Measurements from ENCODE around the gene ZNF354B.

GRCh38 chr5:178817506-178817905 lies 42.2 kb upstream of the ZNF354B start:
- TF ChIP-seq, protein P1, sequence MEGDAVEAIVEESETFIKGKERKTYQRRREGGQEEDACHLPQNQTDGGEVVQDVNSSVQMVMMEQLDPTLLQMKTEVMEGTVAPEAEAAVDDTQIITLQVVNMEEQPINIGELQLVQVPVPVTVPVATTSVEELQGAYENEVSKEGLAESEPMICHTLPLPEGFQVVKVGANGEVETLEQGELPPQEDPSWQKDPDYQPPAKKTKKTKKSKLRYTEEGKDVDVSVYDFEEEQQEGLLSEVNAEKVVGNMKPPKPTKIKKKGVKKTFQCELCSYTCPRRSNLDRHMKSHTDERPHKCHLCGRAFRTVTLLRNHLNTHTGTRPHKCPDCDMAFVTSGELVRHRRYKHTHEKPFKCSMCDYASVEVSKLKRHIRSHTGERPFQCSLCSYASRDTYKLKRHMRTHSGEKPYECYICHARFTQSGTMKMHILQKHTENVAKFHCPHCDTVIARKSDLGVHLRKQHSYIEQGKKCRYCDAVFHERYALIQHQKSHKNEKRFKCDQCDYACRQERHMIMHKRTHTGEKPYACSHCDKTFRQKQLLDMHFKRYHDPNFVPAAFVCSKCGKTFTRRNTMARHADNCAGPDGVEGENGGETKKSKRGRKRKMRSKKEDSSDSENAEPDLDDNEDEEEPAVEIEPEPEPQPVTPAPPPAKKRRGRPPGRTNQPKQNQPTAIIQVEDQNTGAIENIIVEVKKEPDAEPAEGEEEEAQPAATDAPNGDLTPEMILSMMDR (IDR thresholded peaks at IDR 0.05; ENCODE audit: low read depth, low read length, missing input control) = no peak
- no peak for TF ChIP-seq REST (IDR thresholded peaks at IDR 0.05)
- TF ChIP-seq RAD21 (IDR thresholded peaks at IDR 0.05) = no peak
- no peak for TF ChIP-seq HNF4A (conservative IDR thresholded peaks at IDR 0.05)
- TF ChIP-seq, protein P2, sequence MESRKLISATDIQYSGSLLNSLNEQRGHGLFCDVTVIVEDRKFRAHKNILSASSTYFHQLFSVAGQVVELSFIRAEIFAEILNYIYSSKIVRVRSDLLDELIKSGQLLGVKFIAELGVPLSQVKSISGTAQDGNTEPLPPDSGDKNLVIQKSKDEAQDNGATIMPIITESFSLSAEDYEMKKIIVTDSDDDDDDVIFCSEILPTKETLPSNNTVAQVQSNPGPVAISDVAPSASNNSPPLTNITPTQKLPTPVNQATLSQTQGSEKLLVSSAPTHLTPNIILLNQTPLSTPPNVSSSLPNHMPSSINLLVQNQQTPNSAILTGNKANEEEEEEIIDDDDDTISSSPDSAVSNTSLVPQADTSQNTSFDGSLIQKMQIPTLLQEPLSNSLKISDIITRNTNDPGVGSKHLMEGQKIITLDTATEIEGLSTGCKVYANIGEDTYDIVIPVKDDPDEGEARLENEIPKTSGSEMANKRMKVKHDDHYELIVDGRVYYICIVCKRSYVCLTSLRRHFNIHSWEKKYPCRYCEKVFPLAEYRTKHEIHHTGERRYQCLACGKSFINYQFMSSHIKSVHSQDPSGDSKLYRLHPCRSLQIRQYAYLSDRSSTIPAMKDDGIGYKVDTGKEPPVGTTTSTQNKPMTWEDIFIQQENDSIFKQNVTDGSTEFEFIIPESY (IDR thresholded peaks at IDR 0.05) = no peak
- no peak for TF ChIP-seq SP1 (IDR thresholded peaks at IDR 0.05)
- TF ChIP-seq, protein P3, sequence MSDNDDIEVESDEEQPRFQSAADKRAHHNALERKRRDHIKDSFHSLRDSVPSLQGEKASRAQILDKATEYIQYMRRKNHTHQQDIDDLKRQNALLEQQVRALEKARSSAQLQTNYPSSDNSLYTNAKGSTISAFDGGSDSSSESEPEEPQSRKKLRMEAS (IDR thresholded peaks at IDR 0.05) = no peak
- TF ChIP-seq, protein P4, sequence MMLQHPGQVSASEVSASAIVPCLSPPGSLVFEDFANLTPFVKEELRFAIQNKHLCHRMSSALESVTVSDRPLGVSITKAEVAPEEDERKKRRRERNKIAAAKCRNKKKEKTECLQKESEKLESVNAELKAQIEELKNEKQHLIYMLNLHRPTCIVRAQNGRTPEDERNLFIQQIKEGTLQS (IDR thresholded peaks at IDR 0.05) = no peak
